Measurements from ENCODE around the gene HMOX2.

GRCh38 chr16:4513086-4513860 is 37.1 kb downstream of the HMOX2 start:
- no peak for TF ChIP-seq YY1 (IDR thresholded peaks at IDR 0.05; ENCODE audit: insufficient read depth, insufficient read length)
- no peak for TF ChIP-seq SUZ12 (IDR thresholded peaks at IDR 0.05; ENCODE audit: extremely low read depth, insufficient read depth, insufficient read length)
- TF ChIP-seq ZNF274 (IDR thresholded peaks at IDR 0.05; ENCODE audit: low read depth, low read length), result no peak

Measured in NT2/D1 (cell line).